Activated CD4-positive, alpha-beta T cell treated with anti-CD3 and anti-CD28 coated beads, Interleukin-2, amount 50 U/mL, for 24 hours (primary cell): Measurements from ENCODE around the gene ADAM33.

Experiments
- DNase-seq, 2 donors: peaks; one replicate each; pipeline ENCODE4 v3.0.0-alpha.2; 2020; ENCODE audit warnings: low read depth in 1 of 2, low spot score in 1 of 2

ADAM33 gene

DNA sequence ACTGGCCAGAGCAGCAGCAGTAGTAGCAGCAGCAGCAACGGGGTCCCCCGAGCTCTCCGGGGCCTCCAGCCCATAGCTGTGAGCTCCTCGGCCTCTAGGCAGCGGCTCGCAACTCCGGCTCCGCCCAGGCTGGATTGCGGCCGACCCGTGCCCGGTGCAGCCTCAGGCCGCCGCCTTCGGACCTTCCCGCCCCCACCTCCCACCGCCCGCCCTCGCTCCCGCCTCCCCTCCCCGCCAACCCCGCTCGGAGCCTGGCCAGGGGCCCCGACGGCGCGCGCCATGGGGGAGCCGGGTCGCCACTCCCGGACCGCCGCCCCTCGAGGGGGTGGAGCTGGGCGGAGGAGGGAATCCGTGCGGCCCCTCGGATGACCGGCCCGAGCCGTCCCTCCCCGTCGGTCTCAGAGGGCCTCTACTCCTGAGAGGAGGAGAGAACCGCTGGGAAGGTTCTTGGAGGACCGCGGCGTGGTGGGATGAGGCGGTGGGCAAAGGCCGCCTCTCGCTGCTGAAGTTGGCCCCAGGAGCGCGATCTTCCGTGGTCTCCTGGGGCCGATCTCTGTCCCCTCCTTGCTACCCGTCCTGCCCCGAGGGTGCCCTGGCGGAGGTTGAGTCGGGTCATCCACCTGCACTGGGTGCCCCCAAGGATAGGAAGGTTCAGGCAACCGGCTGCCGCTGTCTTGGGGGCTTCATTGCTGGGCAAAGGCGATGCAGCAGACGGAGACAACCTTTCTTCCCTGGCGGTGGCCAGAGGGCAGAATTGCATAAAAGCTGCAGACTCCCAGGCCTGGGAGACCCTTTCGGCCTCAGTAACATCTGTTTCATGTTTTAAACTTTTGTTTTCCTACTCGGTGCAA lies at the start of gene ADAM33:
TSS of gene ADAM33 (minus strand) at position 80 of the 851 bp plus-strand sequence. CDS start at position 74, 6 bp downstream.
- no peak for DNase-seq

DNA sequence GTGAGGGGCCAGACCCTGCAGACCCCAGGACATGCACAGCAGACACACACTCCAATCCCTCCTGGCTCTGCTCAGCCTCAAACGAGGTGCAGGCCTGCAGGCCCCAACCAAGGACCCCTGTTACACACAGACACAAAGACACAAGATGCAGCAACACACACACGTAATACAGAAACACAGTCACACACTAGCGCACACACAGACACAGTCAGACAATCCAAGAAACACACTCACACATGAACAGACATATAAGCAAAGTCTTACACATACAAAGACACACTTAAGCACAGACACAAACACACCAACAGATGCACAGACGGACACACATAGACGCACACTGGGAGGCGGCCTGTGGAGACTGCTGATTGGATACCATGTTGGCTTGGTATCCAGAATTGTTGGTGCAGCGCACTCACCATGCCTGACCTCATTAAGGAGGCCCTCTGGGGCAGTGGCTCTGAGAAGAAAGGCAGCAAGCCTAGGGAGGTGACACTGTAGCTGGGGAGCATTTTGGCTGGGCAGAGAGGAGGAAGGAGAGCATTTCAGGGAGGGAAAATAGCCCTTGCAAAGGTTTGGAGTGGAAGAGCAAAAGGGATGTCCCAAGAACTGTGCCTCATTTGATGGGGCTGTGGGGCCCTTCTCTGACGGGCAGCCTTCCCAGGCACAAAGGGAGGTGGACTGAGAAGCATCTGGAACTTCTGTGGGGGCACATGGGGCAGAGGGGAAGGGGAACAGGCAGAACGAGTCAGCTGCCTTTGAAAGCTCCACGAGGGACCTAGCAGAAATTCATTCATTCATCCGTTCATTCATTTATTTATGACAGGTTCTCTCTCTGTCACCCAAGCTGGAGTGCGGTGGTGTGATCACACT lies 49.2 kb upstream of the ADAM33 start:
- no peak for DNase-seq

GRCh38 chr20:3729811-3730540 lies 48.2 kb upstream of the ADAM33 start:
- DNase-seq: no peak

DNA sequence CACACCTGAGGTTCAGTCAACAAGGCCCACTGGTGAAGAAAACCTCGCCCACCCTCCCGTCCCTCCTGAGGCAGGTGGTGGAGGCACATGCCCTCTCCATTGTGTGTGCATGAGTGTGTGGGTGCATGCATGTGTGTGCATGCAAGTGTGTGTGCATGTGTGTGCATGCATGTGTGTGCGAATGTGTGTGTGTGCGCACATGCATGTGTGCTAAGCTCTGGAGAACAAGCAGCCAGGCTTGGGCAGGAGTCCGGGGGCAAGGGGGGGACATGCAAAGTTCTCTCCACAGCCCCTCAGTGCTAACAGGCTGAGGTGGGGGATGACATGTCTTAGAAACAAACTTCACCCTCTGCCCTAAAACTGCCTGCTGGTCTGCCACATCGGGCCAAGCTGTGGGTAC lies 47.6 kb upstream of the ADAM33 start:
- no peak for DNase-seq

GRCh38 chr20:3728876-3729275 lies 47.1 kb upstream of the ADAM33 start:
- no peak for DNase-seq

DNA sequence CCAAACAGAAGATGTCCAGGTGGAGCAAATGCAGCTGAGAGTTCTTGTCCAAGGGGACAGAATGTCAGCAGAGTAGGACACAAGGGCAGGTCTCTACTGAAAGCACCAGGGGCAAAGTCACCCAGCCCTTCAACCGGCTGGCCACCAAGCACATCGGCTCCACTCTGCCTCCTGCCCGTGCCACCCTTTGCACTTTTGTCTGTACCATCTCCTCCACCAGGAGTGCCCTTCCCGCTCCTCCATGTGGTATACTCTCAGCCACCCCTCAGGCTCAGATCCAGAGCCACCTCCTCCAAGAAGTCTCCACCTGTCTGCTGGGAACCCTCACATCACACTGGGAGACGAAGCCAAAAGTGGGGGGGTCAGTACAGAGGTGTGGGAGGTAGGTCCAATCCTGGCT lies 46.5 kb upstream of the ADAM33 start:
- DNase-seq: no peak

- no peak for DNase-seq
These were observed 45.7 kb upstream of the ADAM33 start for GRCh38 chr20:3727401-3728021.

- no peak for DNase-seq
These were observed 42.5 kb upstream of the ADAM33 start for GRCh38 chr20:3724356-3724755.

GRCh38 chr20:3723284-3723683 lies 41.5 kb upstream of the ADAM33 start:
- DNase-seq: no peak

GRCh38 chr20:3721912-3722311 lies 40.1 kb upstream of the ADAM33 start:
- no peak for DNase-seq

GRCh38 chr20:3720626-3721025 lies 38.8 kb upstream of the ADAM33 start:
- DNase-seq: no peak

- no peak for DNase-seq
These were observed 38.3 kb upstream of the ADAM33 start for GRCh38 chr20:3720068-3720467.

GRCh38 chr20:3719046-3719445 lies 37.2 kb upstream of the ADAM33 start:
- no peak for DNase-seq

DNA sequence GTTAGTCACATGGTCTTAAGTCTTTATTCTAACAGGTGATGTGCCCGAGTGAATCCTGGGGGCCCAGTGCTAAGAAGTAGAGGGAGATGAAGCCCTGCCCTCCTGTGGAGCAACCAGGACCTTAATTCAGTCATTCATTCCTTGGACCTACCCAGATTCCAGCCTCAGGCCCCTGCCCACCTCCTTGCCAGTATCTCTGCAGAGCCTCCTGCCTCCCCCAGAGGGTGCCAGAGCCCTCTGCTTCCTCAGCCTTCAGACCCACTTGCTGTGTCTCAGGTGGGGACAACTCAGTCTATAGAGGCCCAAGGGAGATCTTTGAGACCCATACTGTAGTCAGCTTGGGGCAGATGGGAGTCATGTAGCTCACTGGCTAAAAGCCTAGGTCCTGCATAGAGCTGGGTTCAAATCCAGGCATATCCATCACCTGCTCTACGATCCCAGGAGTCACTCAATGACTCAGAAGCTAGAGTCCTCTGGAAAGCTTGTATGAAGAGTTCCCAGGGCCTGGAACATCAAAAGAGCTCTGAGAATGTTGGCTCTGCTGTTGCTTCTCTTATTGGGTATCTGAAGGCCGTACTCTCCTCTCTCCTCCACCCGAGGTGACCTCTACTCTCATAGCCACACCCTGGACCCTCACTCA lies 34.5 kb upstream of the ADAM33 start:
- no peak for DNase-seq

- no peak for DNase-seq
These were observed 32.3 kb upstream of the ADAM33 start for GRCh38 chr20:3714092-3714491.

DNA sequence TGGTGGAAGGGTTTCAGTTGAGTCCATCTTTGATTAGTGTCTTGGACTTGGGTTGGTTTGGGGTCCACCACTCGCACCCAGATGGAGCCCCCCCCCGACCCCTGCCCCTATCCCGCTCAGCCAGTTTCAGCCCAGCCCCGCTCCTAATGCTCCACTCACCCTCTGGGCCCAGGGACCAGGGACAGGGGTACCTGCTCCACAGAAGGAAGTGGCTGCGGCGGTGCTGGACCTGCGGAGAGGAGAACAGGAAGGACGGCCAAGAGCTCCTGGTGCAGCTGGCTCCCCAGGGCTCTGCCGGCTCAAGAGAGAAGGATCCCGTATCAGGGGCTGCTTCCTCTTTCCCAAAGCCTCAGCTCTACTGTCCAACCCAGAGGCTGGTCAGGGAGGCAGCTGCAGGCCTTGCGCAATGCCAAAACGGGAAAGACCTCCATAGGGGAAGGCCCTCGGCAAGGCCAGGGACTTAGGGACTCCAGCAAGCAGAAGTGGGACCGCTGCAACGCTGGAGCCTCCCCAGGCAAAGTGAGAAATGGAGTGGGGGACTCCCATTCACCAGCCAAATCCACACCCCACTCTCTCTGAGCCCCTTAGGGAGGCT lies 30.6 kb upstream of the ADAM33 start, which contains the start of gene SIGLEC1:
TSS of gene SIGLEC1 (minus strand) at position 322 of the 595 bp plus-strand sequence. CDS start 5,472 bp downstream, outside the sequence.
- DNase-seq: no peak

DNA sequence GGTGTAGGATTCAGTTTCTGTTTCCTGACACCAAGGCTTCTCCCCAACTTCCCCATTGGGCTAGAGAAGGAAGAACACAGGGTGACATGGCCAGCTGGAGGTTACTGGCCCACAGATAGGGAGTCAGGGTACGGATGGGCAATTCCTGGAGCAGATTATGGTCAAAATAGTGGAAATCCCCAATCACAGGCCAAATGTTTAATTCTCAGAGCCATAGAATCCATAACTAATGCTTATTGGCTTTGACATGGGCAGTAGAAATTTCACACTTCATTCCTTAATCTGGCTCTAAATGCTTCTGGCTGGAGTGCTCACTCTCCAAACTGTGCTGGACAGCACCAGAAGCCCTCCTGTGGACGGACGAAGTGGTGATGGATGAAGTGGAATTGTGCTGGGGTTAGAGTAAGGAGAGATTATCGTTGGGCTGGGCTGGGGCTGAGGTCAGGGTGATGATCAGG lies 29.7 kb upstream of the ADAM33 start:
- no peak for DNase-seq

- DNase-seq: peak; percentile 54 to 58
These were observed 29.1 kb upstream of the ADAM33 start for GRCh38 chr20:3710703-3711483.

GRCh38 chr20:3710011-3710466 lies 28.2 kb upstream of the ADAM33 start:
- no peak for DNase-seq
